SK-N-SH treated with all-trans-retinoic acid at 6 μM for 48 hours (cell line): ENCODE data around the gene LRRC63.
"Not testable (repeated sequence)": the region's sequence is repeated elsewhere in the genome, so short reads cannot be mapped to it uniquely, and the experiment has no call there.

Experiments
- ATAC-seq: fragments of 200-7000 bp; cut with Tn5 transposase; 3 replicates; pipeline ENCODE4 v1.9.1; 2020; ENCODE audit warnings: mild to moderate bottlenecking, moderate library complexity
- ARNTL ChIP-seq: fragments of 450-650 bp; formaldehyde crosslinking; IDR thresholded peaks from 2 replicates; pipeline ENCODE4 v1.5.0; 2020; ENCODE audit warnings: low read depth, mild to moderate bottlenecking, moderate library complexity, borderline replicate concordance
- CSDC2 ChIP-seq: fragments of 250-450 bp; sonication (Bioruptor Pico); IDR thresholded peaks from 2 replicates; pipeline ENCODE4 v1.5.0; 2020; ENCODE audit warnings: mild to moderate bottlenecking, moderate library complexity
- CSRNP3 ChIP-seq: fragments of 250-450 bp; sonication (Bioruptor Pico); IDR thresholded peaks from 2 replicates; pipeline ENCODE4 v1.5.1; 2021; ENCODE audit warnings: mild to moderate bottlenecking, moderate library complexity
- ESRRG ChIP-seq: fragments of 250-450 bp; sonication (Bioruptor Pico); IDR thresholded peaks from 2 replicates; pipeline ENCODE4 v1.6.1; 2021; ENCODE audit warnings: mild to moderate bottlenecking
- GLIS3 ChIP-seq: fragments of 250-450 bp; sonication (Bioruptor Pico); IDR thresholded peaks from 2 replicates; pipeline ENCODE4 v1.5.0; 2020; ENCODE audit warnings: mild to moderate bottlenecking, moderate library complexity
- OSR1 ChIP-seq: fragments of 250-450 bp; sonication (Bioruptor Pico); IDR thresholded peaks from 2 replicates; pipeline ENCODE4 v1.8.0; 2022; ENCODE audit warnings: moderate library complexity, mild to moderate bottlenecking, inconsistent platforms
- POU6F1 ChIP-seq: fragments of 250-450 bp; sonication (Bioruptor Pico); IDR thresholded peaks from 2 replicates; pipeline ENCODE4 v1.8.0; 2021; ENCODE audit warnings: low read depth, mild to moderate bottlenecking, moderate library complexity, borderline replicate concordance
- PPARA ChIP-seq: fragments of 250-450 bp; sonication (Bioruptor Pico); IDR thresholded peaks from 2 replicates; pipeline ENCODE4 v1.5.0; 2020; ENCODE audit warnings: mild to moderate bottlenecking, borderline replicate concordance
- SNAI2 ChIP-seq: fragments of 250-450 bp; sonication (Bioruptor Pico); IDR thresholded peaks from 2 replicates; pipeline ENCODE4 v1.5.0; 2020; ENCODE audit warnings: mild to moderate bottlenecking, moderate library complexity
- TCF4 ChIP-seq: fragments of 250-450 bp; sonication (Bioruptor Pico); IDR thresholded peaks from 2 replicates; pipeline ENCODE4 v1.8.0; 2021; ENCODE audit warnings: mild to moderate bottlenecking, moderate library complexity, borderline replicate concordance
- TOX ChIP-seq: fragments of 250-450 bp; sonication (Bioruptor Pico); IDR thresholded peaks from 2 replicates; pipeline ENCODE4 v1.8.0; 2021; ENCODE audit warnings: mild to moderate bottlenecking, moderate library complexity, borderline replicate concordance
- TSHZ2 ChIP-seq: fragments of 250-450 bp; sonication (Bioruptor Pico); IDR thresholded peaks from 2 replicates; pipeline ENCODE4 v1.5.0; 2020; ENCODE audit warnings: mild to moderate bottlenecking, moderate library complexity
- ZC3H10 ChIP-seq: fragments of 250-450 bp; sonication (Bioruptor Pico); IDR thresholded peaks from 2 replicates; pipeline ENCODE4 v1.5.1; 2021; ENCODE audit warnings: mild to moderate bottlenecking, moderate library complexity
- ZFP3 ChIP-seq: fragments of 250-450 bp; sonication (Bioruptor Pico); IDR thresholded peaks from 2 replicates; pipeline ENCODE4 v1.5.0; 2020; ENCODE audit warnings: mild to moderate bottlenecking, moderate library complexity
- ZFP30 ChIP-seq: fragments of 450-650 bp; formaldehyde crosslinking; IDR thresholded peaks from 2 replicates; pipeline ENCODE4 v1.5.0; 2022; ENCODE audit warnings: mild to moderate bottlenecking, moderate library complexity
- ZNF565 ChIP-seq: fragments of 450-650 bp; formaldehyde crosslinking; conservative IDR thresholded peaks from 2 replicates; pipeline ENCODE4 v1.5.0; 2020; ENCODE audit warnings: low read depth, mild to moderate bottlenecking, moderate library complexity
- ZNF70 ChIP-seq: fragments of 450-650 bp; formaldehyde crosslinking; IDR thresholded peaks from 2 replicates; pipeline ENCODE4 v1.5.0; 2020; ENCODE audit warnings: mild to moderate bottlenecking, moderate library complexity
- ZNF8 ChIP-seq: fragments of 450-650 bp; formaldehyde crosslinking; IDR thresholded peaks from 2 replicates; pipeline ENCODE4 v1.5.0; 2020; ENCODE audit warnings: mild to moderate bottlenecking, moderate library complexity
- TF ChIP-seq, protein P1 (sequence below): fragments of 250-450 bp; sonication (Bioruptor Pico); IDR thresholded peaks from 2 replicates; pipeline ENCODE4 v1.8.0; 2020; ENCODE audit warnings: mild to moderate bottlenecking, moderate library complexity, borderline replicate concordance

The LRRC63 gene

GRCh38 chr13:46211116-46211482 is 629 bp upstream of the LRRC63 start:
- ATAC-seq, result peak; percentile 43
- TF ChIP-seq, protein P1, sequence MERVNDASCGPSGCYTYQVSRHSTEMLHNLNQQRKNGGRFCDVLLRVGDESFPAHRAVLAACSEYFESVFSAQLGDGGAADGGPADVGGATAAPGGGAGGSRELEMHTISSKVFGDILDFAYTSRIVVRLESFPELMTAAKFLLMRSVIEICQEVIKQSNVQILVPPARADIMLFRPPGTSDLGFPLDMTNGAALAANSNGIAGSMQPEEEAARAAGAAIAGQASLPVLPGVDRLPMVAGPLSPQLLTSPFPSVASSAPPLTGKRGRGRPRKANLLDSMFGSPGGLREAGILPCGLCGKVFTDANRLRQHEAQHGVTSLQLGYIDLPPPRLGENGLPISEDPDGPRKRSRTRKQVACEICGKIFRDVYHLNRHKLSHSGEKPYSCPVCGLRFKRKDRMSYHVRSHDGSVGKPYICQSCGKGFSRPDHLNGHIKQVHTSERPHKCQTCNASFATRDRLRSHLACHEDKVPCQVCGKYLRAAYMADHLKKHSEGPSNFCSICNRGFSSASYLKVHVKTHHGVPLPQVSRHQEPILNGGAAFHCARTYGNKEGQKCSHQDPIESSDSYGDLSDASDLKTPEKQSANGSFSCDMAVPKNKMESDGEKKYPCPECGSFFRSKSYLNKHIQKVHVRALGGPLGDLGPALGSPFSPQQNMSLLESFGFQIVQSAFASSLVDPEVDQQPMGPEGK, result no peak
- no peak for TF ChIP-seq PPARA (CRISPR knock-in tag)
- TF ChIP-seq CSDC2 (CRISPR knock-in tag), result no peak
- no peak for TF ChIP-seq ZNF8 (CRISPR knock-in tag)
- TF ChIP-seq SNAI2 (CRISPR knock-in tag), result no peak

DNA sequence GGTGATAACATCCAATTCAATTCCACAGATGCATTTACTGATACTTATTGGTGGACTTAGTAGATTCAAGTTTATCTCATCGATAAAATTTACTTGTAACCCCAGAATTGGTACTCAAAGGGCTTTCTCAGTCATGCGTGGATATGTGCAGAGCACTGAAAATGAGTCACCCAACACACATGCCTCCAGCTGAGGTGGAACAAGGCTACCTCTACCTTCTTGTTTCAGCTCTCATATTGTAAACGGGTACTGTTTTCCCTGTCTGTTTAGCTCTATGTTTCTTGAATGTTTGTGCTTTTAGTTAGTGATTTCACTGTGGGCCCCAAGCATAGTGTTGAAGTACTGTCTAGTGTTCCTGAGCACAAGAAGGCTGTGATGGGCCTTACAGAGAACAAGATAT is 1.5 kb downstream of the LRRC63 start:
- no peak for ATAC-seq

DNA sequence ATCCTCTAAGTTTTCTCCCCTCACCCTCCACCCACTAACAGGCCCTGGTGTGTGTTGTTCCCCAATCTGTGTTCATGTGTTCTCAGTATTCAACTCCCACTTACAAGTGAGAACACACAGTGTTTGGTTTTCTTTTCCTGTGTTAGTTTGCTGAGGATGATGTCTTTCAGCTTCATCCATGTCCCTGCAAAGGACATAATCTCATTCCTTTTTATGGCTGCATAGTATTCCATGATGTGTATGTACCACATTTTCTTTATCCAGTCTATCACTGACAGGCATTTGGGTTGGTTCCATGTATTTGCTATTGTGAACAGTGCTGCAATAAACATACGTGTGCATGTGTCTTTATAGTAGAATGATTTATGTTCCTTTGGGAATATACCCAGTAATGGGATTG is 3.0 kb downstream of the LRRC63 start:
- not testable (repeated sequence) for ATAC-seq

More for the DNA sequence above, 1.5 kb downstream of the LRRC63 start:
- TF ChIP-seq POU6F1 (CRISPR knock-in tag) (no peak), ZNF565 (CRISPR knock-in tag) (no peak), CSRNP3 (no peak), ZC3H10 (CRISPR knock-in tag) (no peak), ZNF8 (CRISPR knock-in tag) (no peak), ZFP3 (no peak), TSHZ2 (no peak), ZNF70 (CRISPR knock-in tag) (no peak), ESRRG (CRISPR knock-in tag) (no peak), ARNTL (CRISPR knock-in tag) (no peak), TOX (CRISPR knock-in tag) (no peak), TCF4 (no peak), CSDC2 (CRISPR knock-in tag) (no peak), PPARA (CRISPR knock-in tag) (no peak), GLIS3 (no peak), ZFP30 (no peak), SNAI2 (CRISPR knock-in tag) (no peak)

- ATAC-seq, result not testable (repeated sequence)
Measured at GRCh38 chr13:46220234-46220633, 8.5 kb downstream of the LRRC63 start.

GRCh38 chr13:46229251-46229650 is 17.5 kb downstream of the LRRC63 start:
- no peak for ATAC-seq
- TF ChIP-seq ZNF565 (CRISPR knock-in tag) (no peak), ZC3H10 (CRISPR knock-in tag) (no peak), GLIS3 (no peak), ZFP3 (no peak), SNAI2 (CRISPR knock-in tag) (no peak), ZFP30 (no peak), ESRRG (CRISPR knock-in tag) (no peak), OSR1 (CRISPR knock-in tag) (no peak), PPARA (CRISPR knock-in tag) (no peak)
- TF ChIP-seq, all 23 proteins: peak for 0
